22Rv1 (cell line): ENCODE data around the gene MRPS18A.

Source experiments
- H3K27ac ChIP-seq: fragments of 450-650 bp; 2 replicates; pipeline ENCODE4 v1.5.1; 2017
- CTCF ChIP-seq: fragments of 450-650 bp; IDR thresholded peaks from 2 replicates; pipeline ENCODE4 v1.5.1; 2017; ENCODE audit warnings: mild to moderate bottlenecking
- ZFX ChIP-seq: fragments of 450-650 bp; IDR thresholded peaks from 2 replicates; pipeline ENCODE4 v1.6.1; 2017; ENCODE audit warnings: antibody characterized with exemption, borderline replicate concordance

MRPS18A gene

GRCh38 chr6:43723737-43724295 lies 36.2 kb upstream of the MRPS18A start:
- H3K27ac ChIP-seq, result no peak overlapping the region
- TF ChIP-seq CTCF, result peak; percentile 83
- no peak for TF ChIP-seq ZFX

GRCh38 chr6:43722920-43723545 lies 35.4 kb upstream of the MRPS18A start:
- no peak for TF ChIP-seq ZFX
- TF ChIP-seq CTCF, result no peak
- H3K27ac ChIP-seq, result no peak overlapping the region

GRCh38 chr6:43720999-43721398 lies 33.4 kb upstream of the MRPS18A start:
- no peak for TF ChIP-seq CTCF
- no peak for TF ChIP-seq ZFX
- no peak overlapping the region for H3K27ac ChIP-seq

GRCh38 chr6:43719511-43719910 lies 31.9 kb upstream of the MRPS18A start:
- no peak overlapping the region for H3K27ac ChIP-seq
- TF ChIP-seq CTCF, result no peak
- TF ChIP-seq ZFX, result no peak

- H3K27ac ChIP-seq, result no peak overlapping the region
- TF ChIP-seq ZFX (no peak), CTCF (no peak)
Measured at GRCh38 chr6:43718387-43719105, 31.0 kb upstream of the MRPS18A start.

- H3K27ac ChIP-seq, result no peak overlapping the region
- TF ChIP-seq CTCF (no peak), ZFX (no peak)
Measured at GRCh38 chr6:43717822-43718221, 30.2 kb upstream of the MRPS18A start.

- no peak overlapping the region for H3K27ac ChIP-seq
- no peak for TF ChIP-seq ZFX
- TF ChIP-seq CTCF, result no peak
Measured at GRCh38 chr6:43717389-43717788, 29.8 kb upstream of the MRPS18A start.
